Posterior cingulate gyrus (tissue), 11 donors: ENCODE data around the gene EDEM2.
"Not testable (repeated sequence)": the region's sequence is repeated elsewhere in the genome, so short reads cannot be mapped to it uniquely, and the experiment has no call there.

Experiments
- DNase-seq, 10 donors: peaks; one replicate each; pipeline versions ENCODE4 v3.0.0 to v3.0.0-alpha.2; 2020 to 2021; ENCODE audit warnings: mixed read lengths in 3 of 10
- intact Hi-C: fragments of 100-400 bp; cut with DNase I; formaldehyde crosslinking; loops from one replicate; pipeline ENCODE4 v1.15.1; 2023

Gene EDEM2

DNA sequence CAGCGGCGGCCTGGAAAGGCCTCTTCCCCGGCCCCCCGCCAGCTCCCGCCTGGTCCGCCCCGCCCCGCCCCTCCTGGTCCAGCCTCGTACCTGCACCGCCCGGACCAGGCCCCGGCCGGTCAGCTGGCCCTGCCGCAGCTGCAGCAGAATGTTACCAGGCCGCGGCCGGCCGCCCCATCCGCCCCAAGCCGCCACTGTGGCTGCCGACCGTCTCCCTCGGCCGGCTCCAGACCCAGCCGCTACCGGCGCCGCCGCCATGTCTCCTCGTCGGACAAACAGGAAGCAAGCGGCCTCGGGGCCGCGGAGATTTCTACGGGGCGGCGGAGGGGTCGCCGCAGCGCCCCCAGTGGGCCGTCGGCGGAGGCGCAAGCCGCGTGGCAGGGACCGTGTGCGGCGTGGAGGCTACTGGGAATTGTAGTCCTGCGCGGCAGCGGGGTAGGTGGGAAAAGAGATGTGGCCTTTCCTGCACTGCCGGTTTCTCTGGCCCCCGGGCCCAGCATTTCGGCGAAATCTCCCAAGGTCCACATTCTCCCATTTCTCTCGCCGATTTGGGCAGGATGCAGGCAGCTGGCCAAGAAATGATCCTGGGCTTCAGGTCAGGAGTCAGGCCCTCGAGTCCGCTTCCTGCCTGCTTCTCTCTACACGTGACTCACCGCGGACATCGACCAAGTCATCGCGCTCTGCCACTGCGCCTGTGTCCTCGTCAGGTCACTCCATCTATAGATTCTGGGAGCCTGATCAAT is 54.4 kb downstream of the EDEM2 start, which contains the start of gene TRPC4AP:
Gene TRPC4AP, minus strand, starts transcription at position 284 of the 743 bp plus-strand sequence. Its CDS starts 26 bp downstream, at position 258.
- peak; percentile 78 to 98 (median 86) for DNase-seq
- intact Hi-C loops, result loop anchor here (2.0 to 5.0 kb wide), 5 partner anchors 54 to 220 kb away; partner anchors contain the start of genes EDEM2, GGT7, GSS and MYH7B

- intact Hi-C loops, result loop anchor here (2.0 to 5.0 kb wide), 5 partner anchors 55 to 219 kb away; partner anchors contain the start of genes EDEM2, GGT7, GSS and MYH7B
- peak in 5 of 10 donors; percentile 24 to 89 (median 42) for DNase-seq
Observed at GRCh38 chr20:35091816-35092523, 55.2 kb downstream of the EDEM2 start.

DNA sequence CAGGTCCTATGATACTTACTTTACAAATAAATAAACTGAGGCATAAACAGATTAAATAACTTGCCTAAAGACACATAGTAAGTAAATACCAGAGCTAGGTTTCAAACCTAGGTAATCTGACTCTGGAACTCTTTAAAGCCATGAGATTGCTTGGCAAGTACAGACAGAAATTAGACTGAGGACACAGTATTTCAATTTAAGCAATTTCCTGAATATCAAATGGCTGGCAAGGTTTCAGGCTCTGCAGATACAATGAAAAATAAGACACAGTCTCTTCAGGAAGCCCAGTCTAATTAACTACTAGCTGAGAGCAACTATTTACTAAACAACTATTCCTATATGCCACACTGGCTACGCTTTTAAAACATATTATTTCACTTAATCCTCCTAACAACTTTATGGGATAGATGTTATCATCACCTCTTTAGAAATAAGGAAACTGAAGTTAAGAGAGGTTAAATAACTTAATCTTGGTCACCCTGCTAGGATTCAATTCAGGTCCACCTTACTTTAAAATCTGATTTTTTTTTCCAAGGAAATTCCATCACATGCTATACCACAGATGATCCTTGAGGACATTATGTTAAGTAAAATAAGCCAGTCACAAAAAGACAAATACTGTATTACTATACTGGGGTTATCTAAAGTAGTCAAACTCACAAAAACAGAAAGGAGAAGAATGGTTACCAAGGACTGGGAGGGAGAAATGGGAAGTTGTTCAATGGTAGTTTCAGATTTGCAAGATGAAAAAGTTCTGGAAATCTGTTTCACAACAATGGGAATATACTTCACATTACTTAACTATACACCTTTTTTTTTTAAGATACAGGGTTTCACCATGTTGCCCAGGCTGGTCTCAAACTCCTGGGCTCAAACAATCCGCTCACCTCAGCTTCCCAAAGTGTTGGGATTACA is 58.6 kb downstream of the EDEM2 start:
- intact Hi-C loops, result no loop called here
- no peak for DNase-seq

- intact Hi-C loops, result no loop called here
Observed at GRCh38 chr20:35087791-35088190, 59.3 kb downstream of the EDEM2 start.

GRCh38 chr20:35087355-35087754 is 59.8 kb downstream of the EDEM2 start:
- intact Hi-C loops, result no loop called here
- DNase-seq, result no peak

More at GRCh38 chr20:35087791-35088190, 59.3 kb downstream of the EDEM2 start:
- no peak for DNase-seq

DNA sequence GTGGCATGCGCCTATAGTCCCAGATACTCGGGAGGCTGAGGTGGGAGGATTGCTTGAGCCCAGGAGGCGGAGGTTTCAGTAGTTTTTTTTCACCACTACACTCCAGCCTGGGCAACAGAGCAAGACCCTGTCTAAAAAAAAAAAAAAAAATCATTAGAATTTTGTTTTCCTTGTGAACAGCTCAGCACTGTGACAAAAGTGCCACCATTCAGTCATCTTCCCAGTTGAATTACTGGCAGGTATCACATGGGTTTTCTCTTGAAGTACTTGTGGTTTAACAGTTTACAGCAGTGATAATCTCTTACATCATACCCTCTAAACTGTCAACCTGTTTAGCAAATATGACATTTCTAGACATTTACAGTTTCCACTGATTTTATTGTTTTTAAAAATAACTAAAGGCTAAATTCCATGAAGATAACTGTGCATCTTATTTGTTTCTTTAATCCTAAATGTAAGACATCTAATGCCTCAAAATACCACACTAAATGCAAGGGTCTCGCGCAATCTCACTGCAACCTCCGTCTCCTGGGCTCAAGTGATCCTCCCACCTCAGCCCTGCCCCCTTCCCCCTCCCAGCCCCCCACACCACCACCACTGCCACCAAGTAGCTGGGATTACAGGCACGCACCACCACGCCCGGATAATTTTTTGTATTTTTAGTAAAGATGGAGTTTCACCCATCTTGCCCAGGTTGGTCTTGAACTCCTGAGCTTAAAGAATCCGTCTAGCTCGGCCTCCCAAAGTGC is 61.5 kb downstream of the EDEM2 start:
- intact Hi-C loops, result no loop called here
- DNase-seq, result no peak

DNA sequence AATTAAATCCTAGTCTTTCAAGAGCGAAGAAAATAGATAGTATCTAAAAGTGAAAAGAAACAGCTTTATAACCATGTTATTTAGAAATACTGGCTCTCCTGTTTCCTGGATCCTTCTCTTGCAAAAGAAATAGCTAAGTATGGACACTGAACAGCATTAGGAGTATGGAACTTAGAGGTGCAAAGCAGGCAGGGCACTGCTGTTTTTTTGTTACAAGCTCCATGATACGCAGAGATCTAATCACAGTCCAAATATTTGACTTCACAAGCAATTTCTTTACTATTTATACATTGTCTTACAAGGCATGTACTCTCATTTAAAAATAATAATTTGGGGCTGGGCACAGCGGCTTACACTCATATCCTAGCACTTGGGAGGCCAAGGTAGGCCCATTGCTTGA is 62.1 kb downstream of the EDEM2 start:
- intact Hi-C loops, result no loop called here
- no peak for DNase-seq

GRCh38 chr20:35080348-35080642 is 66.8 kb downstream of the EDEM2 start:
- intact Hi-C loops, DNase-seq: not testable (repeated sequence)

DNA sequence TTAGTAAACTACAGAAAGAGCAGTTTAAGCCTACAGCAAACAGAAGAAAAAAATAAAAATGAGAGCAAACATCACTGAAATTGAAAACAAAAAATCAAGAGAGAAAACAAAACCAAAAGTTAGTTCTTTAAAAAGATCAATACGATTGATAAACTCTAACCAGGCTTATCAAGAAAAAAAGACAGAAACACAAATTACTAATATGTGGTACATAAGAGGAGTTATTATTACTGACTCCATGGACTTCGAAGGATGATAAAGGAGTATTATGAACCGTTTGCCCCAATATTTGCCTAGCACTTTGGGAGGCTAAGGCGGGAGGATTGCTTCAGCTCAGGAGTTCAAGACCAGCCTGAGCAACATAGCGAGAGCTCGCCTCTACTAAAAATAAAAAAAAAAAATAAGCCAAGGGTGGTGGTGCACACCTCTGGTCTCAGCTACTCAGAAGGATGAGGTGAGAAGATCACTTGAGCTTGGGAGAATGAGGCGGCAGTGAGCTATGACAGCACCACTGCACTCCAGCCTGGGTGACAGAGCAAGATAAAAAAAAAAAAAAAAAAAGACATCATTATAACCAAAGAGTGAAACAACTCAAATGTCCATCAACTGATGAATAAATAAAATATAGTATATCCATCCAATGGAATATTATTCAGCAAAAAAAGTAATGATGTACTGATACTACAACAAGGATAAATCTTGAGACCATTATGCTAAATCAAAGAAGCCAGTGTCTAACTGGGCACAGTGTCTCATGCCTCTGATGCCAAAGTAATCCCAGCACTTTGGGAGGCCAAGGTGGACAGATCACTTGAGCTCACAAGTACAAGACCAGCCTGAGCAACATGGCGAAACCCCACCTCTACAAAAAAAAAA is 67.4 kb downstream of the EDEM2 start:
- no peak for DNase-seq
- intact Hi-C loops, result no loop called here

DNA sequence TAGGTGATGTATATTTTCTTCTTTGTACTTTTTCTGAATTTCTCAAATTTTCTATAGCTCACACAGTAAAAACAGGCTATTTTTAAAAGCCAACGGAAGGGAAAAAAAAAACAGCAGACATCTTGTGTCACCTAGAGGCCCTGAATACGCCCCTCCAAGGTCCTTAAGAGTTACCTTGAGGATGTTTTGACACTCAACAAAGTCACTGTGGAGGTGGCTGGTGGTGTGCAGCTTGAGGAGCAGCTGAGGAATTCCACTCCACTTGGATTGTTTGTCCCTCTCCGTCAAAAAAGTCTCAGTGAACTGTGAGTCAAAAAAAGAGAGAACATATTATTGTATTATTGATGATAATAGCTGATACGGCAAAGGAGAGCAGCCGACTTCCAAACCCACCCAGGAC is 69.3 kb downstream of the EDEM2 start:
- DNase-seq, result no peak
- intact Hi-C loops, result no loop called here

- DNase-seq, result no peak
- intact Hi-C loops, result no loop called here
Observed at GRCh38 chr20:35077341-35077740, 69.8 kb downstream of the EDEM2 start.

DNA sequence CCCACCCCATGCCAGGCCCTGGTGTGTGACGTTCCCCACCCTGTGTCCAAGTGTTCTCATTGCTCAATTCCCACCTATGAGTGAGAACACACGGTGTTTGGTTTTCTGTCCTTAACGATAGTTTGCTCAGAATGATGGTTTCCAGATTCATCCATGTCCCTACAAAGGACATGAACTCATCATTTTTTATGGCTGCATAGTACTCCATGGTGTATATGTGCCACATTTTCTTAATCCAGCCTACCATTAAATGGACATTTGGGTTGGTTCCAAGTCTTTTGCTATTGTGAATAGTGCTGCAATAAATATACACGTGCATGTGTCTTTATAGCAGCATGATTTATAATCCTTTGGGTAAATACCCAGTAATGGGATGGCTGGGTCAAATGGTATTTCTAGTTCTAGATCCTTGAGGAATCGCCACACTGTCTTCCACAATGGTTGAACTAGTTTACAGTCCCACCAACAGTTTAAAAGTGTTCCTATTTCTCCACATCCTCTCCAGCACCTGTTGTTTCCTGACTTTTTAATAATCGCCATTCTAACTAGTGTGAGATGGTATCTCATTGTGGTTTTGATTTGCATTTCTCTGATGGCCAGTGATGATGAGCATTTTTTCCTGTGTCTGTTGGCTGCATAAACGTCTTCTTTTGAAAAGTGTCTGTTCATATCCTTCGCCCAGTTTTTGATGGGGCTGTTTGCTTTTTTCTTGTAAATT is 75.5 kb downstream of the EDEM2 start:
- DNase-seq, intact Hi-C loops: not testable (repeated sequence)

GRCh38 chr20:35066194-35066593 is 80.9 kb downstream of the EDEM2 start:
- no peak for DNase-seq
- intact Hi-C loops, result no loop called here
